Activated naive CD4-positive, alpha-beta T cell treated with anti-CD3 and anti-CD28 coated beads, Interleukin-2, amount 10 ng/mL, durations not matched to agents 7 days and 5 days (primary cell): ENCODE measurements around the gene DNAL4.
A peak's percentile ranks its signal among the peaks of the same experiment; 100 is the strongest.

ENCODE experiments used
- CTCF ChIA-PET: fragments of 350-600 bp; sonication (Branson Sonifier 250); formaldehyde crosslinking; loops from one replicate; lab custom pipeline; 2021; ENCODE audit warnings: antibody characterized with exemption; lab: Charles Lee
- DNase-seq: peaks from one replicate; pipeline ENCODE4 v3.0.0-alpha.2; 2020
- H3K27ac Mint-ChIP-seq: one replicate; pipeline ENCODE4 v1.8.0; 2021; ENCODE audit warnings: mild to moderate bottlenecking, moderate library complexity, mixed read lengths
- H3K27me3 Mint-ChIP-seq: one replicate; pipeline ENCODE4 v1.8.0; 2021; ENCODE audit warnings: mild to moderate bottlenecking, mixed read lengths
- H3K36me3 Mint-ChIP-seq: one replicate; pipeline ENCODE4 v1.8.0; 2021; ENCODE audit warnings: mixed read lengths
- H3K4me1 Mint-ChIP-seq: one replicate; pipeline ENCODE4 v1.8.0; 2021; ENCODE audit warnings: mixed read lengths
- H3K4me3 Mint-ChIP-seq: one replicate; pipeline ENCODE4 v1.8.0; 2021; ENCODE audit warnings: mild to moderate bottlenecking, moderate library complexity, mixed read lengths
- H3K9me3 Mint-ChIP-seq: one replicate; pipeline ENCODE4 v1.8.0; 2021; ENCODE audit warnings: mixed read lengths

DNAL4 gene

GRCh38 chr22:38793721-38794466, at the start of gene DNAL4:
TSS of gene DNAL4 (minus strand) at chr22:38794143. CDS start at chr22:38782731, 11,412 bp downstream.
- DNase-seq: peak; percentile 96
- CTCF ChIA-PET: interaction anchor here (3.0 kb wide), 1 partner anchor 25 kb away, joined by 10 read pairs; no protein-coding TSS in a partner anchor
- Mint-ChIP-seq H3K27ac (peak within 1 kb of the TSS; percentile 71), H3K27me3 (peaks cover 31% of the 10 kb centered on the region), H3K4me3 (peak within 1 kb of the TSS; percentile 82), H3K4me1 (peaks cover 28% of the 10 kb centered on the region), H3K36me3 (no peaks in the 10 kb centered on the region), H3K9me3 (no peaks in the 10 kb centered on the region)

- H3K4me3 Mint-ChIP-seq: no peak overlapping the region
Observed at GRCh38 chr22:38843201-38843656, 49.3 kb upstream of the DNAL4 start.

GRCh38 chr22:38842512-38843200, 48.7 kb upstream of the DNAL4 start:
- peaks cover 15% of the 10 kb centered on the region for H3K4me1 Mint-ChIP-seq
- DNase-seq: no peak
- CTCF ChIA-PET: interaction anchor here (1.0 to 1.6 kb wide), 6 partner anchors 10 to 75 kb away, joined by 3 to 7 read pairs (median 4); no protein-coding TSS in a partner anchor
- H3K27me3 Mint-ChIP-seq: peaks cover 69% of the 10 kb centered on the region
- H3K9me3 Mint-ChIP-seq: no peaks in the 10 kb centered on the region
- no peak overlapping the region for H3K27ac Mint-ChIP-seq
- H3K4me3 Mint-ChIP-seq: peak overlapping the region; percentile 73
- H3K36me3 Mint-ChIP-seq: no peaks in the 10 kb centered on the region

More at GRCh38 chr22:38843201-38843656, 49.3 kb upstream of the DNAL4 start:
- H3K9me3 Mint-ChIP-seq: no peaks in the 10 kb centered on the region
- no peaks in the 10 kb centered on the region for H3K36me3 Mint-ChIP-seq
- peaks cover 15% of the 10 kb centered on the region for H3K4me1 Mint-ChIP-seq
- H3K27me3 Mint-ChIP-seq: peaks cover 75% of the 10 kb centered on the region
- DNase-seq: peak; percentile 67
- no peak overlapping the region for H3K27ac Mint-ChIP-seq
- CTCF ChIA-PET: interaction anchor here (1.0 to 1.6 kb wide), 6 partner anchors 10 to 75 kb away, joined by 3 to 7 read pairs (median 4); no protein-coding TSS in a partner anchor

GRCh38 chr22:38841635-38842034, 47.7 kb upstream of the DNAL4 start:
- Mint-ChIP-seq H3K36me3 (no peaks in the 10 kb centered on the region), H3K27me3 (peaks cover 59% of the 10 kb centered on the region), H3K27ac (no peak overlapping the region), H3K4me3 (no peak overlapping the region), H3K4me1 (peaks cover 15% of the 10 kb centered on the region), H3K9me3 (no peaks in the 10 kb centered on the region)
- DNase-seq: no peak
- CTCF ChIA-PET: interaction anchor here (1.0 kb wide), 1 partner anchor 73 kb away, joined by 3 read pairs; no protein-coding TSS in a partner anchor

- Mint-ChIP-seq H3K36me3 (no peaks in the 10 kb centered on the region), H3K9me3 (no peaks in the 10 kb centered on the region), H3K27me3 (peaks cover 55% of the 10 kb centered on the region), H3K4me3 (no peak overlapping the region), H3K4me1 (peaks cover 15% of the 10 kb centered on the region), H3K27ac (no peak overlapping the region)
- no peak for DNase-seq
- CTCF ChIA-PET: interaction anchor here (1.0 kb wide), 1 partner anchor 72 kb away, joined by 3 read pairs; no protein-coding TSS in a partner anchor
Observed at GRCh38 chr22:38841211-38841610, 47.3 kb upstream of the DNAL4 start.

- DNase-seq: no peak
- Mint-ChIP-seq H3K9me3 (no peaks in the 10 kb centered on the region), H3K4me3 (no peak overlapping the region), H3K27me3 (peaks cover 44% of the 10 kb centered on the region), H3K4me1 (peaks cover 15% of the 10 kb centered on the region), H3K27ac (no peak overlapping the region), H3K36me3 (no peaks in the 10 kb centered on the region)
- CTCF ChIA-PET: interaction anchor here (0.7 kb wide), 1 partner anchor 71 kb away, joined by 3 read pairs; no protein-coding TSS in a partner anchor
Observed at GRCh38 chr22:38840129-38840528, 46.2 kb upstream of the DNAL4 start.

- H3K27me3 Mint-ChIP-seq: peaks cover 40% of the 10 kb centered on the region
- no peak overlapping the region for H3K4me3 Mint-ChIP-seq
- CTCF ChIA-PET: no interaction called here
- no peaks in the 10 kb centered on the region for H3K9me3 Mint-ChIP-seq
- peaks cover 15% of the 10 kb centered on the region for H3K4me1 Mint-ChIP-seq
- H3K27ac Mint-ChIP-seq: no peak overlapping the region
- H3K36me3 Mint-ChIP-seq: no peaks in the 10 kb centered on the region
- DNase-seq: no peak
Observed at GRCh38 chr22:38839686-38840085, 45.7 kb upstream of the DNAL4 start.

- Mint-ChIP-seq H3K27me3 (peaks cover 27% of the 10 kb centered on the region), H3K4me1 (peaks cover 6% of the 10 kb centered on the region), H3K4me3 (no peak overlapping the region), H3K27ac (no peak overlapping the region), H3K9me3 (no peaks in the 10 kb centered on the region), H3K36me3 (no peaks in the 10 kb centered on the region)
- DNase-seq: no peak
- CTCF ChIA-PET: interaction anchor here (0.8 to 1.2 kb wide), 2 partner anchors 69 to 112 kb away, joined by 3 to 5 read pairs; no protein-coding TSS in a partner anchor
Observed at GRCh38 chr22:38837414-38837928, 43.5 kb upstream of the DNAL4 start.

GRCh38 chr22:38835888-38836301, 42.0 kb upstream of the DNAL4 start:
- peaks cover 2% of the 10 kb centered on the region for H3K4me1 Mint-ChIP-seq
- H3K4me3 Mint-ChIP-seq: no peak overlapping the region
- H3K9me3 Mint-ChIP-seq: no peaks in the 10 kb centered on the region
- no peak for DNase-seq
- H3K36me3 Mint-ChIP-seq: no peaks in the 10 kb centered on the region
- no peak overlapping the region for H3K27ac Mint-ChIP-seq
- CTCF ChIA-PET: no interaction called here
- H3K27me3 Mint-ChIP-seq: peaks cover 11% of the 10 kb centered on the region

GRCh38 chr22:38834991-38835390, 41.0 kb upstream of the DNAL4 start:
- CTCF ChIA-PET: no interaction called here
- H3K4me1 Mint-ChIP-seq: peaks cover 2% of the 10 kb centered on the region

GRCh38 chr22:38834215-38834953, 40.4 kb upstream of the DNAL4 start:
- Mint-ChIP-seq H3K27ac (no peak overlapping the region), H3K4me3 (no peak overlapping the region), H3K9me3 (no peaks in the 10 kb centered on the region), H3K36me3 (no peaks in the 10 kb centered on the region), H3K4me1 (peaks cover 2% of the 10 kb centered on the region), H3K27me3 (peaks cover 5% of the 10 kb centered on the region)
- CTCF ChIA-PET: no interaction called here
- no peak for DNase-seq

More at GRCh38 chr22:38834991-38835390, 41.0 kb upstream of the DNAL4 start:
- Mint-ChIP-seq H3K36me3 (no peaks in the 10 kb centered on the region), H3K9me3 (no peaks in the 10 kb centered on the region), H3K27me3 (peaks cover 3% of the 10 kb centered on the region), H3K4me3 (no peak overlapping the region), H3K27ac (no peak overlapping the region)
- DNase-seq: no peak

- Mint-ChIP-seq H3K9me3 (no peaks in the 10 kb centered on the region), H3K4me3 (no peak overlapping the region), H3K4me1 (no peaks in the 10 kb centered on the region), H3K27ac (no peak overlapping the region), H3K27me3 (peaks cover 7% of the 10 kb centered on the region), H3K36me3 (no peaks in the 10 kb centered on the region)
- CTCF ChIA-PET: no interaction called here
- DNase-seq: no peak
Observed at GRCh38 chr22:38833061-38833460, 39.1 kb upstream of the DNAL4 start.

- H3K27me3 Mint-ChIP-seq: peaks cover 7% of the 10 kb centered on the region
- H3K9me3 Mint-ChIP-seq: no peaks in the 10 kb centered on the region
- H3K4me1 Mint-ChIP-seq: no peaks in the 10 kb centered on the region
- no peak overlapping the region for H3K4me3 Mint-ChIP-seq
- no peak overlapping the region for H3K27ac Mint-ChIP-seq
- CTCF ChIA-PET: no interaction called here
- H3K36me3 Mint-ChIP-seq: no peaks in the 10 kb centered on the region
- no peak for DNase-seq
Observed at GRCh38 chr22:38832005-38832978, 38.3 kb upstream of the DNAL4 start.
